Measurements from ENCODE around the gene N4BP2.

Gene N4BP2

GRCh38 chr4:40193578-40193977, 136.9 kb downstream of the N4BP2 start:
- DNase-seq, result no peak

DNA sequence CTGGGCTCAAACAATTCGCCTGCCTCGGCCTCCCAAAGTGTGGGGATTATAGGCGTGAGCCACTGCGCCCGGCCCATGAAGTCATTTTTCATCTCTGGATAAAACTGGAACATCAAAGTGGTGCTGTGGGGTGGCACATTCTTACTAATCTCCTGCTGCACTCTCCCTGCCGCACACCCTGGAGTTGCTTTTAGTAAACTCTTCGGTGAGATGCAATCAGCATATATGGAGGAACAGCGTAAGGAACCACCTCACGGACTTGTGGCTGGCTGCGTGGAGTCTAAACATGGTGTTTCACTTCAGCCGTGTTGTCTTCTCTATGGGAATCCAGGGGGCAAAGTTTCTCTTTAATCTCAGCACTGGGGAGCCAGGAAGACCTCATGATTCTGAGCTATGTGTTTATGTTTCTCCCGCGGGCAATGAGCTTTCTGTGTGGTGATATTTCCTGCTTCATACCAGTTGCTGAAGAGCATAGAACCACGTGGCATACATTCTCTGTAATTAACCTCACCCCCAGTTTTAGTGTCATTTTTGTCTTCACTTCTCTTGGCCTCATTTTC, 138.0 kb downstream of the N4BP2 start:
- no peak for DNase-seq

DNA sequence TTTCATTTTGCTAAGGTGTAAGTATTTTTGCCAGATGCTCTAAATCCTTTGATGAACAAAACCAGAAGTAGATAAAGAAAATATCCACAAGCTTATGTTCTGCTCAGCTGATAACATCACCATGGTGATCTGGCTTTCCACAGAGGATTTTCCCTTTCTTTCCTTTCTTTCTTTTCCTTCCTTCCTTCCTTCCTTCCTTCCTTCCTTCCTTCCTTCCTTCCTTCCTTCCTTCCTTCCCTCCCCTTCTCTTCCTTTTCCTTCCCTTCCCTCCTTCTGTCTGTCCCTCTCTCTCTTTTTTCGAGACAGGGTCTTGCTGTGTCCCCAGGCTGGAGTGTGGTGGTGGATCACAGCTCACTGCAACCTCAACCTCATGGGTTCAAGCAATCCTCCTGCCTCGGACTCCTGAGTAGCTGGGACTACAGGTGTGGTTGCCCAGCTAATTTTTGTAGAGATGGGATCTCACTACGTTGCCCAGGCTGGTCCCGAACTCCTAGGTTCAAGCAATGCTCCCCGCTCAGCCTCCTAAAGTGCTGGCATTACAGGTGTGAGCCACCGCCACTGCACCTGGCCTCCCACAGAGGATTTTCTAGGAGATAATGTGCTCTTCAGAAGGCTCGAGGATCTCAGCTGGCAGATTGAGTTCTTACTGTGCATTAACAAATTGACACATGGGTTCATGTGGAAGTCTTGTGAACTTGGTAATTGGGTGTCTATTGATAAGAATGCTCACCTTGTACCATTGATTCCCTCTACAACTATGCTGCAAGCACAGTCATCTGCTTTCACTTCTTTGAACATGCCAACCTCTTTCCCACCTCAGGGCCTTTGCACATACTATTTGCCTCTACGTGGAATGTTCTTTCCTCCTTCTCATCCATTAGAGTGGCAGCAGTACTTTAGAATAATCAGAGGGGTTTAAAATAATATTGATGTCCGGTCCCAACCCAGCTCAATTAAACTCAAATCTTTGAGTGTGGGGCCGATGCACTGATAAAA, 138.8 kb downstream of the N4BP2 start:
- DNase-seq, result no peak

- DNase-seq, result no peak
Measured at GRCh38 chr4:40196272-40196671, 139.6 kb downstream of the N4BP2 start.

DNA sequence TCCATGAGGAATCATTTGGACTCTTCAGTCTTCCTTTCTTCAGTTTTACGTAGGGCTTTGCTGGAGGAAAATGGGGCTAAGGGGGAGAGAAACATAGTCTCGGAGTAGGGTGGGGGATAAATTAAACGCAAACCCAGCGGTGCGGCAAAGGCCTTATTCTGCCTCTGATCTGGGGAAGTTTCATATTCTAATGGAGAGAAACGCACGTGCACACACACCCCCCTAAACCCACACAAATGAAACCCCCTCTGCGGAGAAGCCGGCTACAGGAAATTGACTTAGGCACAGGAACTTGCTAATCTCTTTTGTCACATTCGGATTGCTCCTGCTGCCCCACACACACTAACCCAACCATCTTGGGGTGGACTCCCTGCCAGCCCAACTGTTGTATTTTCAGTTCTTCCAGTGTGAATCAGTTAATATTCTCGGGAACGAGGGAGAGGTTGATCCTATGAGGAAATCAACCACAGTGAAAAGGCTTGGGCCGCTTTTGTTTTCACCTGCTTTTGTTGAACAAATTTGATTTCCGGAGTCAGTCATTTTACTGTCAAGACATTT, 140.2 kb downstream of the N4BP2 start, which contains the start of gene RHOH:
RHOH (plus strand) TSS at position 308 of the 558 bp plus-strand sequence. CDS start 46,356 bp downstream, outside the sequence.
- no peak for DNase-seq

DNA sequence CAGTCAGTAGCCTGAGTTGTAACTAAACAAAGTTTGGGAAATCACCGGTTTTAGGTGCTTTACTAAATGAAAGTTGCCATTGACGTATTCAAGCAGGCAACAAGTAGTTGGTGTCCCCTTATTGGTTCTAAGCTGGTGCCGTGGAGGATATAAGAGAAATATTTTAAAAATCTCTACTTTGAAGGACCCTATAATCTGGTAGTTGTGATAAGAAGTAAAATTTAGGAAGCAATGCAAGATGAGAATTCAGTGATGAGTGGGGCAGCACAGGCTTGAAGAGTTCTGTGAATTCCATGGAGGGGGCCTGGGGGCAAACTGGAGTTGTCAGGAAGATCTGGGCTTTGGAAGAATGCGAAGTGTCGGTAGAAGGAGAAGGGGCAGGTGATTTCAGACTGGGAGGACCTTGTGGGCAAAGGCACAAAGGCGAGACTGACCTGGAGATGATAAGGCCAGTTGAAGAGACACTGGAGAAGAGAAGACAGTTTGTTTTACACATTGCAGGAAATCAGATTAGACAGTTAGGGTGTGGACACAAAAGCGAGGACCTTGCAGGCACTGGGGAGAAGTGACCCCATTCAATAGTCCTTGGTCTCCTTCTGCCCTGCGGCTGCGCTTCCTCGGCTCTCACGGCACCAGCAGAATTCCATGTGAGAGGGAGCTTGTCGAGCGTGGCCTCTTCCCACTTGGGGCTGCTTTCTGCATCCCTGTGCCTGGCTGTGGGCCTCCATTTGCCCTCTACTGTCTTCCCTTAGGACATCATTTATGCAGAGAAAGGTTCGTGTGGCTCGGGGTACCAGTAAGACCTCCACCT, 141.4 kb downstream of the N4BP2 start:
- no peak for DNase-seq

DNA sequence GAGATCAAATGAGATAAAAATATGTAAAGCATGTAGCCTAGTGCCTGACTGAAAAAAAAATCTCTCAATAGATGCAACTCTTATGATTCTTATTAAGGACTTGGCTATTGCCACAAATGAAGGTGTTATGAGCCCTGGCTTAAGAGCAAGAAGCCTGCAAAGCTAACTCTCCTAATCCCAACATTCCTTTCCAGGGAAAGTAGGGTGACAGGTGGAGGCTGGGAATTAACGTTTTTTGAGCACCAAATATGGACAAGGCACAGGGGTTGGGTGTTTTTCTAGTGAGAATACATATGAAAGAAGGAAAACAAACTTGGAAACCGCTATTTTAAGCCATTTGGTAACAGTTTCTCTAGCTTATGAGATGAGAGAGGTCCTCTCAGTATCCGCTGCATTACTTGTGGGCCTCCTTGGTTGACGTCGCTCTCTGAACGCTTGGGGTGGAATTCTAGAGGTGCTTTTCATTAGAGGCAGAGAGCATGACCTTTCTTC, 142.6 kb downstream of the N4BP2 start:
- no peak for DNase-seq

- DNase-seq, result no peak
Measured at GRCh38 chr4:40199999-40200874, 143.6 kb downstream of the N4BP2 start.

DNA sequence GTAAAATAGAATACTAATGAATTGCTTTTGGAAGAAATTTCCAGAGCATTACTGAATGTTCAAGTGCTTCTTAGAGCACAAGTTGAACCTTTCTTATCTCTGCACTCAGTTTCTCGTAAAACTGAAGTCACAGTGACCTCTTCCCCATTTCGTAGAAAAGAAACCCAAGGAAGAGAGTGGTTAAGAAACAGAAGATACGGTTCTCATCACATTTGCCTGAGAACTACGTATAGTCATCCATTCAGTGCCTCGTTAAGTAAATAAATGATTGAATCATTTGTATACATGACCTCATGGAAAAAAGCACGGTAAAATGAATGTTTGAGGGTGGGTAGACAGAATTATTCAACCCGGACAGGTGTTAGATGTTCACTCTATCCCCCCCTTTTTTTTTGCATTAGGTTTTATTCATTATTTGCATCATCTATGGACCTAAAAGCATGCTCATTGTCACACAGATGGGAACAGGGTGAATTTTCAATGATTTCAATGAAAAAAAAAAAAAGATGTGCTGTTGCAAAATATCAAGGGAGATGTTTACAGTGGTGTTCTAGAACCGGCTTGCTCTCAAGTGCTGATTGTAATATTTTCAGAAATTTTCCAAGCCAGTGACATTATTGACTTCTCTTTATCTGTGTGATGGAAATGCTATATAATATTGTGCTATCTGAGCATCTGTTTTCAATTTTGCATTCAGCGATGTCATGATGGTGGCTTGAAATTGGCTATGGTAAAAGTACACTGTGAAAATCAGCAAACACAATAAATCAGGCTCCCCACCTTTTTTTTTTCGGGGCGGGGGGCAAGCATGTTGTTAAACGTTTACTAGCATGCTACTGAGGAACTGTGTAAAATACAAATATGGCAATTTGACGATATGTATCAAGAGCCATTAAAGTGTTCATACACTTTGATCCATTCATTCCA, 144.5 kb downstream of the N4BP2 start:
- no peak for DNase-seq

GRCh38 chr4:40201898-40202297, 145.2 kb downstream of the N4BP2 start:
- no peak for DNase-seq

DNA sequence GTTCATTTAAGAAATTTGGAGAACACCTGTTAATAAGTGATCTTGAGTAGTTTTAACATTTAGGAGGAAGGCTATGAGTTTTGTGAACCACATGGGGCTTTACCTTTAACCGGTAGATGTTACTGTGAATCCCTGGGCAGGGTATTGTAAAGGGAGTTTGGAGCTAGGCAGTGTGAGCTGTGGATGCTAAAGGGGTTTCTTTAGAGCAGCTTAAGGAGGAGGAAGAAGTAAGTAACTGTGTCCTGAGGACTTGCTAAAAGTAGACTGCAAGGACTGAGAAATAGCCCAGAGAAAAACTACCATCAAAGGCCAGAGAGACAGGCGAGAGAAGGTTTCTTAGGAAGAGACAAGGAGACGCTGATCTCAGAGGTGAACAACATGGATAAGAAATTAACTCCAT, 145.8 kb downstream of the N4BP2 start:
- DNase-seq, result no peak

DNA sequence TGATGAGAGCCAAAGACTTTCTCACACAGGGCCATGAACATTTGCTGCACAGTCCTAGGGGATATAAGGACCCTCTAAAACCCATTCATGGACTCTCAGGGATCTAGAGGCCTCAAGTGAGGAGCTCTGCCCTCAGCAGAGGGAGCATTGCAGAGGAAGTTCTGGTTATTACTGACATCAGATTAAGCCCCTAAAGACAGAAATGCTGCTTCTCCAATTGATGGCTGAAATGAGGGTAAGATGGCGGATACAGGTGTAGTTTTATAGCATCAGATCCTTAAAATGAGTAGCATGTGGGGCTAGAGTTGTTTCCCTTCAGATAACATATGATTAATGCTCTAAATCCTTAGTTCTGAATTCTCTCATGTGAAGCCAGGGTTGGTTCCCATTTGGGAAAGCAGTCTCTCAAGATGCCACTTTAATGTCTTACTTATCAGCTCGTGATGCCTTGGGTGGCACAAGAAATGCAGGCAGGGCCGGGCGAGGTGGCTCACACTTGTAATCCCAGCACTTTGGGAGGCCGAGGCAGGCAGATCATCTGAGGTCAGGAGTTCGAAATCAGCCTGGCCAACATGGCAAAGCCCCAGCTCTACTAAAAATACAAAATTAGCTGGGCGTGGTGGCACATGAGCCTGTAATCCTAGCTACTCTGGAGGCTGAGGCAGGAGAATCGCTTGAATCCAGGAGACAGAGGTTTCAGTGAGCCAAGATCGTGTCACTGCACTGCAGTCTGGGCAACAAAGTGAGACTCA, 148.0 kb downstream of the N4BP2 start:
- DNase-seq, result no peak

GRCh38 chr4:40205259-40206198, 148.9 kb downstream of the N4BP2 start:
- no peak for DNase-seq

- no peak for DNase-seq
Measured at GRCh38 chr4:40206426-40206825, 149.8 kb downstream of the N4BP2 start.

Data from NCI-H2029 treated with DMSO at 0.1 percent for 48 hours (cell line).